HepG2 (cell line): Measurements from ENCODE around the gene AJM1. TPM values are rescaled to one million over a fixed set of nuclear protein-coding genes. Genes with fewer than 3 reads are reported as not detected.

ENCODE experiments used
- ATAC-seq: fragments of 200-7000 bp; cut with Tn5 transposase; 3 replicates; pipeline ENCODE4 v1.9.1; 2020; ENCODE audit warnings: mild to moderate bottlenecking, moderate library complexity
- BruUV-seq: library from RNA; stranded (reverse); fragments of 400-500 nt; replicated peaks from 2 replicates; lab custom pipeline; 2021; lab: Mats Ljungman, UMichigan
- CTCF ChIA-PET: fragments of 300-600 bp; formaldehyde crosslinking; extraction: SDS; loops from one replicate; lab custom pipeline; 2021; ENCODE audit warnings: low total read pairs, inconsistent platforms, low intra/inter-chr PET ratio; lab: Yijun Ruan, JAX
- POLR2A ChIA-PET: fragments of 350-600 bp; sonication (Branson Sonifier 250); formaldehyde crosslinking; loops from one replicate; lab custom pipeline; 2020; ENCODE audit warnings: antibody characterized with exemption, inconsistent platforms; lab: Yijun Ruan, JAX
- DNase-seq: peaks from one replicate; pipeline ENCODE4 v3.0.0-alpha.2; 2015; ENCODE audit warnings: low spot score
- FAIRE-seq: peaks from 3 replicates; lab custom pipeline; 2011; peaks lifted over from hg19 to GRCh38; lab: Jason Lieb, UNC
- H2AFZ ChIP-seq: one replicate; pipeline ENCODE4 v1.6.1; 2011; ENCODE audit warnings: low read length, inconsistent platforms
- H3K27ac ChIP-seq: fragments of 300-600 bp; 3 replicates; pipeline ENCODE4 v1.8.0; 2011; ENCODE audit warnings: mixed run types, mild to moderate bottlenecking, mixed read lengths, low read length, inconsistent platforms; ENCODE audit not compliant: insufficient read depth; ENCODE audit errors: extremely low read length
- H3K27me3 ChIP-seq, 2 experiments: fragments of 200-600 bp in 1 of 2; 2 replicates in 1 of 2; 3 replicates in 1 of 2; pipeline versions ENCODE4 v1.6.0 to v1.8.0; 2011; ENCODE audit warnings: low read length in 2 of 2, mild to moderate bottlenecking in 2 of 2, moderate library complexity in 2 of 2, inconsistent platforms in 1 of 2; ENCODE audit not compliant: insufficient read depth in 2 of 2, control insufficient read depth in 1 of 2
- H3K36me3 ChIP-seq, 2 experiments: fragments of 200-600 bp in 1 of 2; replicated peaks in 1 of 2; 2 replicates in 1 of 2; 3 replicates in 1 of 2; pipeline versions ENCODE4 v1.5.1 to v1.8.0; 2011; ENCODE audit warnings: low read length in 2 of 2, inconsistent platforms in 1 of 2; ENCODE audit not compliant: insufficient read depth in 2 of 2, control insufficient read depth in 1 of 2
- H3K4me1 ChIP-seq: 2 replicates; pipeline ENCODE4 v1.5.1; 2012; ENCODE audit warnings: low read length, inconsistent platforms; ENCODE audit not compliant: insufficient read depth
- H3K4me2 ChIP-seq: 2 replicates; pipeline ENCODE4 v1.6.0; 2011; ENCODE audit warnings: low read depth, low read length, inconsistent platforms
- H3K4me3 ChIP-seq, 3 experiments: fragments of 200-600 bp in 1 of 3; sonication (generic), shearing (Covaris generic) in 1 of 3; replicated peaks in 1 of 3; 2 replicates each; pipeline ENCODE4 v1.5.1; 2011 to 2016; ENCODE audit warnings: low read length in 3 of 3, inconsistent platforms in 2 of 3, low read depth in 2 of 3, mild to moderate bottlenecking in 2 of 3, control low read depth in 1 of 3, mixed read lengths in 1 of 3; ENCODE audit not compliant: insufficient read depth in 1 of 3
- H3K79me2 ChIP-seq: one replicate; pipeline ENCODE4 v1.6.1; 2011; ENCODE audit warnings: low read length, inconsistent platforms; ENCODE audit not compliant: insufficient read depth
- H3K9ac ChIP-seq: 2 replicates; pipeline ENCODE4 v1.6.0; 2011; ENCODE audit warnings: mild to moderate bottlenecking, low read depth, low read length, inconsistent platforms; ENCODE audit not compliant: insufficient read depth
- H3K9me3 ChIP-seq: 2 replicates; pipeline ENCODE4 v1.5.1; 2012; ENCODE audit warnings: mild to moderate bottlenecking, low read length
- H4K20me1 ChIP-seq: 2 replicates; pipeline ENCODE4 v1.6.0; 2011; ENCODE audit warnings: inconsistent platforms, mild to moderate bottlenecking, low read length, moderate library complexity; ENCODE audit not compliant: insufficient read depth
- EEA1 ChIP-seq: sonication (generic); formaldehyde crosslinking; IDR thresholded peaks from 2 replicates; pipeline ENCODE4 v1.5.1; 2020; ENCODE audit warnings: mild to moderate bottlenecking, missing genetic modification reagents, borderline replicate concordance
- ELF3 ChIP-seq: IDR thresholded peaks from 2 replicates; pipeline ENCODE4 v1.6.1; 2016; ENCODE audit warnings: missing genetic modification reagents, missing compliant biosample characterization
- ELK4 ChIP-seq: sonication (generic); formaldehyde crosslinking; IDR thresholded peaks from 2 replicates; pipeline ENCODE4 v1.9.0; 2021; ENCODE audit warnings: missing genetic modification reagents, borderline replicate concordance
- GLMP ChIP-seq: sonication (generic); formaldehyde crosslinking; IDR thresholded peaks from 2 replicates; pipeline ENCODE4 v1.9.0; 2021; ENCODE audit warnings: missing genetic modification reagents, mild to moderate bottlenecking, borderline replicate concordance
- HOXA7 ChIP-seq: sonication (generic); formaldehyde crosslinking; IDR thresholded peaks from 2 replicates; pipeline ENCODE4 v1.8.1; 2022; ENCODE audit warnings: mild to moderate bottlenecking, missing genetic modification reagents, moderate library complexity
- PAF1 ChIP-seq: IDR thresholded peaks from 2 replicates; pipeline ENCODE4 v1.6.1; 2016; ENCODE audit warnings: missing genetic modification reagents, missing compliant biosample characterization
- STAT6 ChIP-seq: sonication (generic); formaldehyde crosslinking; IDR thresholded peaks from 2 replicates; pipeline ENCODE4 v1.4.0; 2020; ENCODE audit warnings: missing genetic modification reagents, mild to moderate bottlenecking, borderline replicate concordance
- U2AF2 ChIP-seq: fragments of 200-400 bp; formaldehyde crosslinking; IDR thresholded peaks from 2 replicates; pipeline ENCODE4 v1.6.1; 2017; ENCODE audit warnings: low read depth, mild to moderate bottlenecking, low read length
- ZFAT ChIP-seq: sonication (generic); formaldehyde crosslinking; conservative IDR thresholded peaks from 2 replicates; pipeline ENCODE4 v1.8.1; 2023; ENCODE audit warnings: missing genetic modification reagents, inconsistent platforms
- ZNF383 ChIP-seq: sonication (generic); formaldehyde crosslinking; IDR thresholded peaks from 2 replicates; pipeline ENCODE4 v1.4.0; 2020; ENCODE audit warnings: missing genetic modification reagents, mild to moderate bottlenecking, borderline replicate concordance
- ZNF557 ChIP-seq: sonication (generic); formaldehyde crosslinking; IDR thresholded peaks from 2 replicates; pipeline ENCODE4 v1.4.0; 2020; ENCODE audit warnings: missing genetic modification reagents
- ZNF619 ChIP-seq: sonication (generic); formaldehyde crosslinking; IDR thresholded peaks from 2 replicates; pipeline ENCODE4 v1.4.0; 2020; ENCODE audit warnings: mild to moderate bottlenecking, missing genetic modification reagents
- ZNF660 ChIP-seq: sonication (generic); formaldehyde crosslinking; IDR thresholded peaks from 2 replicates; pipeline ENCODE4 v1.5.1; 2020; ENCODE audit warnings: mild to moderate bottlenecking, low read depth, missing genetic modification reagents, borderline replicate concordance
- ZNF773 ChIP-seq: sonication (generic); formaldehyde crosslinking; IDR thresholded peaks from 2 replicates; pipeline ENCODE4 v1.4.0; 2020; ENCODE audit warnings: missing genetic modification reagents, borderline replicate concordance
- WGBS: methylation state at CpG from one replicate; pipeline ENCODE4 v1.1.6; 2017; ENCODE audit warnings: low lambda C conversion rate; 5-methylcytosine and 5-hydroxymethylcytosine counted together
- in situ Hi-C: cut with HindIII; loops from 2 replicates; pipeline ENCODE4 v1.10.0; 2017; ENCODE audit warnings: low pct_unique_long_range_greater_than_20kb; ENCODE audit not compliant: extremely low pct_ligation_motif_present
- intact Hi-C: fragments of 100-400 bp; cut with micrococcal nuclease; formaldehyde crosslinking; loops from one replicate; pipeline ENCODE4 v1.10.0; 2022; ENCODE audit not compliant: unreplicated experiment
- polyA plus RNA-seq, 8 experiments: library from polyadenylated mRNA; depleted of rRNA in 3 of 8; stranded (reverse) in 7 of 8; unstranded in 1 of 8; fragments of >200 nt; fragmentation: Illumina TruSeq in 4 of 8; extraction: Trizol in 4 of 8; gene quantifications; 2 replicates each; pipeline versions ENCODE4 v1.2.1 to v1.2.3, GENCODE V29; 2011 to 2016; ENCODE audit warnings: low read depth in 4 of 8, missing spikeins in 1 of 8, mixed read lengths in 1 of 8; ENCODE audit not compliant: insufficient read depth in 1 of 8
- total RNA-seq, 5 experiments: library from RNA; depleted of rRNA; stranded (reverse); fragments of >200 nt; fragmentation: Illumina TruSeq; extraction: Trizol; gene quantifications; 2 replicates each; pipeline ENCODE4 v1.2.3, GENCODE V29; 2016; ENCODE audit warnings: low read depth in 1 of 5

Gene AJM1
- total and polyA plus RNA-seq, 2 of the 13 experiments (the other 11 are each of a cell fraction or from before 2014, with no cell fraction given) = 1.1 to 1.2 TPM

GRCh38 chr9:136856541-136857141 lies 14.4 kb downstream of the AJM1 start:
- Histone ChIP-seq H3K4me2 (no peak overlapping the region), H3K27me3 (no peaks in the 10 kb centered on the region), H3K9me3 (no peaks in the 10 kb centered on the region)
- POLR2A ChIA-PET = interaction anchor here (0.6 to 1.8 kb wide), 3 partner anchors 9 to 26 kb away, joined by 3 to 5 read pairs (median 5); partner anchors contain the start of gene EDF1
- TF ChIP-seq ZNF619 (CRISPR knock-in tag) (no peak), EEA1 (CRISPR knock-in tag) (no peak), ZNF557 (CRISPR knock-in tag) (no peak), ZNF383 (no peak), PAF1 (CRISPR knock-in tag) (no peak), GLMP (CRISPR knock-in tag) (no peak), U2AF2 (no peak), ELK4 (CRISPR knock-in tag) (no peak), ZNF773 (no peak), HOXA7 (CRISPR knock-in tag) (no peak), STAT6 (CRISPR knock-in tag) (no peak), ELF3 (CRISPR knock-in tag) (no peak), ZFAT (CRISPR knock-in tag) (no peak), ZNF660 (CRISPR knock-in tag) (no peak)
- TF ChIP-seq, all 625 proteins: peak for 0
- Histone ChIP-seq H3K79me2 (no peaks in the 10 kb centered on the region), H3K9ac (no peak overlapping the region; the same call in 1 of the 2 replicates), H3K27ac (no peak overlapping the region), H3K36me3 (peaks cover 5 to 13% of the 10 kb centered on the region in 2 experiments), H3K4me1 (peaks cover 31% of the 10 kb centered on the region), H2AFZ (no peak overlapping the region), H4K20me1 (no peaks in the 10 kb centered on the region), H3K4me3 (no peak overlapping the region)
- WGBS = 100% methylated on average over 3 of the region's 14 CpGs
- ATAC-seq (no peak), FAIRE-seq (no peak), DNase-seq (no peak)
- CTCF ChIA-PET = no interaction called here
- BruUV-seq = no TSS peak
- intact Hi-C loops (no loop called here), in situ Hi-C loops (no loop called here)
